Activated T-helper 2 cell treated with anti-CD3 and anti-CD28 coated beads, Interferon-gamma antibody, Interleukin-2, Interleukin-4, amounts not matched to agents 10 μg/mL and 5 μg/mL and 100 μg/mL, durations not matched to agents 14 hours and 24 hours and 36 hours (primary cell): Measurements from ENCODE around the gene SH2D7. TPM values are rescaled to one million over a fixed set of nuclear protein-coding genes. Genes with fewer than 3 reads are reported as not detected.
A peak's percentile ranks its signal among the peaks of the same experiment; 100 is the strongest.

Experiments
- DNase-seq: peaks from one replicate; pipeline ENCODE4 v3.0.0; 2021; ENCODE audit warnings: low spot score
- H3K27ac Mint-ChIP-seq: one replicate; pipeline ENCODE4 v1.8.0; 2021; ENCODE audit warnings: mixed read lengths
- H3K27me3 Mint-ChIP-seq: one replicate; pipeline ENCODE4 v1.8.0; 2021; ENCODE audit warnings: low read depth, mixed read lengths
- H3K36me3 Mint-ChIP-seq: one replicate; pipeline ENCODE4 v1.8.0; 2021; ENCODE audit warnings: low read depth, mixed read lengths
- H3K4me1 Mint-ChIP-seq: one replicate; pipeline ENCODE4 v1.8.0; 2021; ENCODE audit warnings: low read depth, mixed read lengths
- H3K4me3 Mint-ChIP-seq: one replicate; pipeline ENCODE4 v1.8.0; 2021; ENCODE audit warnings: low read depth, mild to moderate bottlenecking, moderate library complexity, mixed read lengths
- H3K9me3 Mint-ChIP-seq: one replicate; pipeline ENCODE4 v1.8.0; 2021; ENCODE audit warnings: mixed read lengths
- intact Hi-C: fragments of 100-400 bp; cut with micrococcal nuclease; formaldehyde crosslinking; loops from one replicate; pipeline ENCODE4 v1.15.1; 2023
- total RNA-seq: library from RNA; stranded (reverse); gene quantifications from 2 replicates; pipeline ENCODE4 v1.2.3, GENCODE V29; 2022

The SH2D7 gene
- total RNA-seq, 1 donor from 2014 or later: not detected

DNA sequence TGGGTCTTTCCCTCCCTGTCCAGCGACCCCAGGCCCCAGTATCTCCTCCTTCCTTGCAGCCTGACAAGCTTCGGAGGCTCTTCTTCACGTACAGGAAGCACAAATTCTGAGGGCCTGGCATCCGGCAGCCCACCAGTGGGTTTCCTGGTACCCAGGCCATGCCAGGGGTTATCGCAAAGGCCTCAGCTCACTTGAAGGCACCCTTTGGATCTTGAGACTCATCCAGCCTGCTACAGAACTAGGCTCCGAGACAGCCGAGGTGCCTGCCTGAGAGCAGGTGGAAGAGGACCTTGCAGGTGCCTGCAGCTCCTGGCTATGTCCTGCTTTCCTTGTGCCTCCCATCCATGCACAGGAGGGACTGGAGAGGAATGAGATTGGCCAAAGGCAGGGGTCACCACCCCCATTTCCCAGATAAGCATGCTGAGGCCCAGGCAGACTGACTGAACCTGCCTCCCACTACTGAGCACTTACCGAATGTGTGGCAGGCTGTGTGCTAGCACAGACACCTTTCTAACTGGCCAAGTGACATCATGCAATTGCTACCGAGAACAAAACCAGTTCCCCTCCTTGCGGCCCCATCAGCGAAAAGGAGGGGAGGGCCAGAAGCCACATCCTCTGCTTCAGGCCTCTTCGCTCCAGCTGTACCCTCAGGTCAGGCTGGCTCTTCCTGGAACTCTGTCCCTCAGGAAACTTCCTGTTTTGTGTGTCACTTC, 11.2 kb downstream of the SH2D7 start:
- peak overlapping the region; percentile 28 for H3K4me3 Mint-ChIP-seq
- peak; percentile 66 for DNase-seq
- H3K27ac Mint-ChIP-seq: peak overlapping the region; percentile 89
- intact Hi-C loops: loop anchor here (2.0 to 5.0 kb wide), 3 partner anchors 21 to 53 kb away; no protein-coding TSS in a partner anchor
- H3K4me1 Mint-ChIP-seq: peaks cover 51% of the 10 kb centered on the region
- no peaks in the 10 kb centered on the region for H3K27me3 Mint-ChIP-seq
- H3K9me3 Mint-ChIP-seq: no peaks in the 10 kb centered on the region
- H3K36me3 Mint-ChIP-seq: no peaks in the 10 kb centered on the region

DNA sequence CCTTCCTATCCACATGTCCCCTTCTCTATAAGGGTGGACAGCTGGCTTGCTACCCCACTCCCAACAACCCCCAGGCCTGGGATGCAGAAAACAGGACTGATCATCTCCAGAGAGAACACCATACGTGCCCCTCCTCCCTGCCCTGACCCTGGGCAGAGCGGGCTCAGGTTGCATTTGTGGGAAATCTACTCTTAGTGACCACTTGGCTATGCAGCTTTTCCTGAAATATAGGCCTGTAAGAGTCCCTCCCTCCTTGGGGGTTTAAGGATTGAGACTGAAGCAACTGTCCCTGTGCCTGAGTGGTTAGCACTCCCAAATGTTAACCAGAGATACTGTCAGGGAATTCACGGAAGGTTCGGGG, 11.7 kb downstream of the SH2D7 start:
- Mint-ChIP-seq H3K4me1 (peaks cover 54% of the 10 kb centered on the region), H3K27me3 (no peaks in the 10 kb centered on the region), H3K4me3 (peak overlapping the region; percentile 28), H3K9me3 (no peaks in the 10 kb centered on the region), H3K36me3 (no peaks in the 10 kb centered on the region), H3K27ac (peak overlapping the region; percentile 89)
- no peak for DNase-seq
- intact Hi-C loops: loop anchor here (2.0 to 5.0 kb wide), 3 partner anchors 21 to 53 kb away; no protein-coding TSS in a partner anchor

DNA sequence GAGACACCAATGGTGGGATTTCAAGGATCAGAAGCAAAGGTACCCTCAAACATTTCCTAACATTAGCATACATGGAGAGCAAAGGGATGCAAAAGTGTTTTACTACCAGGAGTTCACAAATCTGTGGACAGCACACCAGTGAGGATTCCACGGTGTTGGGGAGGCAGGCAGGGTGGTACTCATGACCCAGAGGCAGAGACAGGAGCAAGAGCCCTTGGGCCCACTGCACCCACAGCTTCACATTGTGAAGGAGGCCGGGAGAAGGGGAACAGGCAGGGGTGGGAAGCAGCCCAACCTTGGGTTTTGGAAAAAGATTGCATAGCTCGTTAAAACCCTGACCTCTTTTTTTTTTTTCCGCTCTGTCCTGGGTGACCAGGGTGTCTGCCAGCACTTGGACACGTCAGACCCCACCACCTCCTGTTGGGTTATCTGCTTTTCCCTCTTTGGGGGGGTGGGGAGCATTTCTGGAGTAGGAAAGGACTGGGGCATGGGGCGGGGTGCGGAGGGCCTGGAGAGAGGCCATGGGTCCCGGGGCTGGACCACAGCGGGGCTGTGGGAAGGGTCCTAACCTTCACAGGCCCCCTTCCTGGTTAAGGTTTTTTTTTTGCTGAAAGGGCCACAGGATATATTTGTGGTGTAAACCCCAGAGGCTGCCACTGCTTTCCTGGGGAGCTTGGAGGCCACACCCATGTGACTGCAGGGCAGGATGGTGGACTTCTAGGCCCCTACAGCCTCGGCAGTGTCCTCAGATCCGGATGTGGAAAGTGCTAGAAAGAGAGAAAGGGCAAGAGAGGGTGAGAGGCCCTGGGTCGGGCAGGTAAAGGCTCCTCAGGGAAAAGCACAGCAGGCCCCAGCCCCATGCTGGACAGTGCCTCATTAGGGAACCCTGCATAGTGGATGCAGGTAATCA, 12.5 kb downstream of the SH2D7 start:
- peaks cover 54% of the 10 kb centered on the region for H3K4me1 Mint-ChIP-seq
- H3K27me3 Mint-ChIP-seq: no peaks in the 10 kb centered on the region
- H3K27ac Mint-ChIP-seq: peak overlapping the region; percentile 89
- no peaks in the 10 kb centered on the region for H3K36me3 Mint-ChIP-seq
- H3K9me3 Mint-ChIP-seq: no peaks in the 10 kb centered on the region
- intact Hi-C loops: loop anchor here (2.0 to 5.0 kb wide), 3 partner anchors 22 to 54 kb away; no protein-coding TSS in a partner anchor
- peak overlapping the region; percentile 16 for H3K4me3 Mint-ChIP-seq
- no peak for DNase-seq

DNA sequence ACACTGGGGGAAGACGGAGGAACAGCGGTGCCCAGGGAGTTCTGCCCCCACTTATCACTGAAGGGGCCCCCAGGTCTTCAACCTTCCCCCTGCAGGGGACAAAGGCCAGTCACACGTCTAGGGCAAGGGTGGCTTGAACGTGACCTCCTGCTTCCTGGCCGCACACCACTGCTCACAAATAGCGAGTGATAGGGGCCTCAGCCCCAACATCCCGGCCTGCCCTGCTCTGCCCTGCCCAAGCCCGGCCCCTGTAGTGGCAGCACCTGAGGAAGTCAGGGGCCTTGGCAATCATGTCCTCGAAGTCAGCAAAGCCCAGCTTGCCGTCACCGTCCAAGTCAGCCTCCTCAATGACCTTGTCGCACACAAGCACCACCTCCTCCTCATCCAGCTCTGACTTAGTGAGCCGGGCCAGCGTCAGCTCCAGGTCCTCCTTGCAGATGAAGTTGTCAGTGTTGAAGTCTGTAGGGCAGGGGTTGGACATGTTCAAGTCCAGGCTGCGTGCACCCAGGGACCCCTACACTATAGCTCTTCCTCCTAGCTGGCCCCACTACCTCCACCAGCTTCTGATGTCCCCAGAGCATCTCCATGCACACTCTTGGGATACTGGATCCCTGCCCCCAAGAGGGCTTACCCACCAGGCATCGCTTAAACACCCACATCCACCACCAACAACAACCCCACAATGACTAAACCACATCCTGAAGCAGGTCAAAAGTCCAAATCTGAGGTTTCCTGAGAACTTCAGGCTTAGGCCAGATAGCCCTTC, 13.3 kb downstream of the SH2D7 start:
- DNase-seq: no peak
- intact Hi-C loops: loop anchor here (2.0 kb wide), 2 partner anchors 23 to 55 kb away; no protein-coding TSS in a partner anchor
- Mint-ChIP-seq H3K9me3 (no peaks in the 10 kb centered on the region), H3K27ac (peak overlapping the region; percentile 89), H3K27me3 (no peaks in the 10 kb centered on the region), H3K36me3 (no peaks in the 10 kb centered on the region), H3K4me3 (peak overlapping the region; percentile 37), H3K4me1 (peaks cover 54% of the 10 kb centered on the region)

DNA sequence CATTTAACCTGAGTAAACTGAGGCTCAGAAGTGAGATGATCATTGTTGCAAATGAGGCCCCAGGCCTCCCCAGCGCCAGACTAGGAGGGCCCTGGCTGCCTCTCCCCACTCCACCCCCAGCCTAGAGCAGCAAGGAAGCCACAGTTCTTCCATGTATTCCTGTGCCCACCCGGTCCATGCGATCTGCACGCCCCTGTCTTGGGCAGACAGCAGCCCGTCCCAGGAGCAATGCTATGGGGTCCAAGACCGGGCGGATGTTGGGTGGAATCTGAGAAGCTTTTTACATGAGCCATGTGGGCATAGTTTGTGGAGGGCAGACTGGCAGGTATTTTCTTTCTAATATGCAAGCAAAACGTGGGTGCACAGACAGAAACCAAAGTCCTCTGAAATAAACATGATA, 15.1 kb downstream of the SH2D7 start:
- H3K27ac Mint-ChIP-seq: no peak overlapping the region
- no peak overlapping the region for H3K4me3 Mint-ChIP-seq
- no peaks in the 10 kb centered on the region for H3K36me3 Mint-ChIP-seq
- intact Hi-C loops: no loop called here
- DNase-seq: no peak
- H3K9me3 Mint-ChIP-seq: no peaks in the 10 kb centered on the region
- no peaks in the 10 kb centered on the region for H3K27me3 Mint-ChIP-seq
- peaks cover 50% of the 10 kb centered on the region for H3K4me1 Mint-ChIP-seq

DNA sequence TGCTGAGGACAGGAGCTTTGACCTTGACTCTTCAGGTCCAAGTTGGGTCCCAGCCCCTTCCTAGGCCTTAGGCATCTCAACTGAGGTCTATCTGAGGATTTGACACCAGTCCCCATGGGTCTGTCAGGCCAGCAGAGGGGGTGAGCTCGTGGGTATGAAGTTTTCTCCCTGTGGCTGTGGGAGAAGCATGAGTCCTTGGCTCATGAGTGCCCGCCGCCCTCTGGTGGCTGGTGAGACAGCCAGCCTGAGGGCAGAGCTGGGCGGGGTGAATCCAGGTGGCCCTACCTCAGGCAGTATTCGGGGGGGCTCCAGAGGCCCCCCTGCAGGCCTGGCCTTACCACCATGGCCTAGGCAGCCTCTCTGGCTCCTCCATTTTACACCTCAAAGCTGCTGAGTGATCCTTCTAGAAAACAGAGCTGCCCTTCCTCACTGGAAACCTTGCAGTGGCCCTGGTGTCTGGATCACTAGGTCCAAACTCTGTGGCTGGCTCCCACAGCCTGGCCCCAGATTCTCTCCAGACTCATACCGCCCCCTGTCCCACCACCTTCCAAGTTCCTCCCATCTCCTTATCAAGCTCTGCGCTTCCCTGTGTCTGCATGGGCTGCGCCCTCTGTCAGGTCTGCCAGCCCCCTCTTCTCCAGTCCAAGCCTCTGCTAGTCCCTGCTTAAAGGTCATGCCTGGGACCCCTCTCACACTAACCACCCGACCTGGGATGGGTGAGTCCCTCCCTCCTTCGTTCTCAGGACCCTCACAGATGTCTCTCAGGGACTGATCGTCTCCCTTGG, 16.1 kb downstream of the SH2D7 start:
- no peak overlapping the region for H3K27ac Mint-ChIP-seq
- H3K36me3 Mint-ChIP-seq: no peaks in the 10 kb centered on the region
- peak; percentile 75 for DNase-seq
- no peaks in the 10 kb centered on the region for H3K9me3 Mint-ChIP-seq
- peaks cover 48% of the 10 kb centered on the region for H3K4me1 Mint-ChIP-seq
- no peaks in the 10 kb centered on the region for H3K27me3 Mint-ChIP-seq
- no peak overlapping the region for H3K4me3 Mint-ChIP-seq
- intact Hi-C loops: loop anchor here (1.0 kb wide), 3 partner anchors 108 to 149 kb away; no protein-coding TSS in a partner anchor

DNA sequence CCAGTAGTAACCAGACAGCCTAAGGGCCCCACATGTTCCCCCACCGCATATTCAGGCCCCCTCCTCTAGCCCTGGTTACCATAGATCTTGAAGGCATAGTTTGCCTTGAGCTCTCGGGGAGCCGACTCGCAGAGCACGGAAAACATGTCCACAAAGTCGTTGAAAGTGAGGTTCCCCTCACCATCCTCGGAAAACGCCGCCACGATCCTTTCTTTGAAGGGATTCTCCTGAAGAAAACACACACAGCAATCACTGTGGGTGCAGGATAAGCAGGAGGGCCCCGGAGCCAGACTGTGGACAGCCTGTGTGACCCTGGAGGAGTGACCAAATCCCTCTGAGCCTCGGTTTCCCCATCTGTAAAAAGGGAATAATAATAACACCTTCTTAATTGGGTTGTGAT, 16.8 kb downstream of the SH2D7 start:
- no peaks in the 10 kb centered on the region for H3K27me3 Mint-ChIP-seq
- DNase-seq: no peak
- no peak overlapping the region for H3K4me3 Mint-ChIP-seq
- H3K36me3 Mint-ChIP-seq: no peaks in the 10 kb centered on the region
- no peak overlapping the region for H3K27ac Mint-ChIP-seq
- no peaks in the 10 kb centered on the region for H3K9me3 Mint-ChIP-seq
- intact Hi-C loops: no loop called here
- peaks cover 43% of the 10 kb centered on the region for H3K4me1 Mint-ChIP-seq

DNA sequence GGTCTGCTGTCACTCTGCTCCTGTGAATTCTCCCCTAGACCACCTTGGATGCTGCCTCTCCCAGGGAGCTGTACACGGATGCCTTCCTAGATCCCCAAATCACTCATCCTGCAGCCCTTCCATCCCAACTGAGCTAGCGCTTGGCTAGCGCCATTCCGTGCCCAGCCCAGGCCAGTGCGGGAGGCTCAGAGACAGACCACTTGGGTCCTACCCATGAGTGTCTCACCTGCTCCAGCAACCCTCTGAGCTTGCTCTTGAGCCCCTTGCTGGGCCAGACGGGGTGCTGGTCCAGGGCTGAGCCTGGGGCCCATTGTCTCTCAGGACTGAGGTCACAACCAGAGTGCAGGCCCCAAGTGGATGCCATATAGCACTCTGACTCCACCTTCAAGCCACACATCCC, 17.7 kb downstream of the SH2D7 start:
- H3K9me3 Mint-ChIP-seq: no peaks in the 10 kb centered on the region
- H3K4me1 Mint-ChIP-seq: peaks cover 34% of the 10 kb centered on the region
- H3K4me3 Mint-ChIP-seq: no peak overlapping the region
- no peak overlapping the region for H3K27ac Mint-ChIP-seq
- no peak for DNase-seq
- intact Hi-C loops: no loop called here
- no peaks in the 10 kb centered on the region for H3K36me3 Mint-ChIP-seq
- H3K27me3 Mint-ChIP-seq: no peaks in the 10 kb centered on the region

DNA sequence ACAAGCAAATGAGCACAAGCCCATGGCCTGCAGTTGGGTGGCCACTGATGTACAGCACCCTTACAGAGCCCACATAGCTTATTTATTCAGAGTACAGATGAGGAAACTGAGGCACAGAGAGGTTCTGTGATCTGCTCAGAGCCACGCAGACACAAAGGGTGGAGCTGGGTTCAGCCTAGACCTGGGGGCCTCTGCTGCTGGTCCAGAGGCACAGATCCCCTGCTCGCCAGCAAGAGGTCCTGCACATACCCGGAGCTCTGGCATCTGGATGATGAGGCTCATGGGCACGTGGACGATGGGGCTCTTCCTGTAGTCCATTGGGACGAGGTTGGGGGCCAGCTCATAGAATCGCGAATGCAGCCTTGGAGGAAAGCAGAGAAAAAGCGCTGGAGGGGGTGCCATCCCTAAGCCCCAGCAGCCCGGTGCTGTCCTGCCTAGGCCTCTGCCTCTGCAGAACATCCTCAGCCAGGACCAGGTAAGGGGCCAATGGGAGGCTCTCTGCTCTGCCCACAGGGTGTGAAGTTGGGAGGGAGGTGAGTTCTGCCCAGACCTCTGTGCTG, 18.6 kb downstream of the SH2D7 start:
- DNase-seq: no peak
- H3K27ac Mint-ChIP-seq: no peak overlapping the region
- peaks cover 25% of the 10 kb centered on the region for H3K4me1 Mint-ChIP-seq
- no peaks in the 10 kb centered on the region for H3K9me3 Mint-ChIP-seq
- no peaks in the 10 kb centered on the region for H3K27me3 Mint-ChIP-seq
- H3K36me3 Mint-ChIP-seq: no peaks in the 10 kb centered on the region
- no peak overlapping the region for H3K4me3 Mint-ChIP-seq
- intact Hi-C loops: no loop called here

DNA sequence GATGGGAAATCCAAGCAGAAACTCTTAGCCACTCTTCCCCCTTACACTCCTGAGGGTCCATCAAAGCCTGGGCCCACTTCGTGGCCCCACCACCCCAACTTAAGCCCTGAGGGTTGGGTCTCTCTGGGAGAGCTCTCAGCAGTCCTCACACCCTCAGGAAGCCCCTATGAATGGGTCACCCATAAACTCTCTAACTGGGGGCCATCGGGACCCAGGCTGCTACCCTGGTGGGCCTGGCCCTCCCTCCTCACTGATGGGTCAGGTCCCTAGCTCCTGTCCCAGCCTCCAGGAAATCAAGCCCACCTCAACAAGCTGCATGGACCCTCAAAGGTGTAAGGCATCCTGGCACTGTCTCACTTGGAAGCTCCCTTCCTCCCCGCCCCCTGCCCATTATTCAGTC, 19.4 kb downstream of the SH2D7 start:
- H3K36me3 Mint-ChIP-seq: no peaks in the 10 kb centered on the region
- intact Hi-C loops: loop anchor here (2.0 kb wide), 1 partner anchor 37 kb away; the partner anchor contains the start of gene IDH3A
- H3K27ac Mint-ChIP-seq: no peak overlapping the region
- H3K27me3 Mint-ChIP-seq: no peaks in the 10 kb centered on the region
- H3K9me3 Mint-ChIP-seq: no peaks in the 10 kb centered on the region
- DNase-seq: no peak
- H3K4me3 Mint-ChIP-seq: no peak overlapping the region
- peaks cover 17% of the 10 kb centered on the region for H3K4me1 Mint-ChIP-seq

DNA sequence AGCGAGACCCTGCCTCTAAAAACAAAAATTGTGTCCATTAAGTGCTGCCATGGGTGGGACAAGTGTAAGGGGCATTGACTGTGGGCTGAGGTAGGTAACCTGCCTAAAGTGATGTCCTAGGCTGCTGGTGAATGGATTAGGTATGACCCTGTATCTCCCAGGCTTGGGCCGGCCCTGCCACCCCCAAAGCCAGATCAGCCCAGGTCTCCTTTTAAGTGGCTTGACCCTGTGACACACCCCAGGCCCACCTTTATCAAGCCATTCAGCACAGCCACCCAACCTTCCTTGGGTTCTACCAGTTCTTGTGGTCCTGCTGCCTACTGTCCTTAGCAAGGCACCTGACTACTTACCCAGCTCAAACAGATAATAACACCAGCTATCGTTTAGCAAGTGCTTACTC, 20.2 kb downstream of the SH2D7 start:
- peaks cover 16% of the 10 kb centered on the region for H3K4me1 Mint-ChIP-seq
- DNase-seq: no peak
- no peaks in the 10 kb centered on the region for H3K9me3 Mint-ChIP-seq
- intact Hi-C loops: loop anchor here (2.0 kb wide), 1 partner anchor 36 kb away; the partner anchor contains the start of gene IDH3A
- H3K4me3 Mint-ChIP-seq: no peak overlapping the region
- H3K27me3 Mint-ChIP-seq: no peaks in the 10 kb centered on the region
- H3K27ac Mint-ChIP-seq: no peak overlapping the region
- no peaks in the 10 kb centered on the region for H3K36me3 Mint-ChIP-seq
